NCI-H526 treated with DMSO at 0.1 percent for 48 hours (cell line): Measurements from ENCODE around the gene CD9.
"Not testable (repeated sequence)": the region's sequence is repeated elsewhere in the genome, so short reads cannot be mapped to it uniquely, and the experiment has no call there.

ENCODE experiments used
- DNase-seq: peaks from one replicate; lab custom pipeline; 2025; lab: John Stamatoyannopoulos, UW

CD9 gene

DNA sequence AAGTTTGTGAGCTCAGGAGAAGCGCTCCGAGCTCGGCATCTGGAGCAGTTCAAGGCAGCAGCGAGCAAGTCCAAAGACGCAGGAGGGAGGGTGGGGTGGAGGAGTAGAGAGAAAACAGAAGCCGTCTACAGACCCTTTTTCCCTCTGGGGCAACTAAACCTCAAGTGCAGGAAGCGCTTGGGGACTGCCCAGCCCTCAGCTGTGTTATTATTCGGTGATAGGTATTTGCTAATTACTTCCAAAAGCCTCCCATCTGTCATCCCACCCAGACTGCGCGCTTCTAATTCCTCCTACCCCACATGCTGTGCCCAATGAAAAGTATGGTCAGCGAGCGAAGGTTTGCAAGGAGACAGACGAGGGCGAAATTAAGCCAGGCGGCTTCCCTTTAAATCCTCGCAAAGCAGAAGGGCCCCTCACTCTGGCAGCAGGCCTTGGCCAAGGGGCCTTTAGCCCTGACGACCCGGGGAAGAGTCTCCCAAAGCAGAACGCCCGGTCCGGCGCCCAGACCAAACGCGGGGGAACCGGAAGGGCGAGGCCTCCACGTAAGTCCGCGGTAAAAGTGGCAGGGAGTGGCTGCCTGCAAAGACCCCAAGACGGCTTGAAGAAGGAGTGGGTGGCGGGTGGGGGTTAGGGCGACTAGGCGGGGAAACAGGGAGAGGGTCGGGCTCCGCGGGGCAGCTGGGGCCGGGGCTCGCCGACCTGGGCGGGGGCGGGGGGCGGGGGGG, 507 bp upstream of the CD9 start:
- DNase-seq = no peak

DNA sequence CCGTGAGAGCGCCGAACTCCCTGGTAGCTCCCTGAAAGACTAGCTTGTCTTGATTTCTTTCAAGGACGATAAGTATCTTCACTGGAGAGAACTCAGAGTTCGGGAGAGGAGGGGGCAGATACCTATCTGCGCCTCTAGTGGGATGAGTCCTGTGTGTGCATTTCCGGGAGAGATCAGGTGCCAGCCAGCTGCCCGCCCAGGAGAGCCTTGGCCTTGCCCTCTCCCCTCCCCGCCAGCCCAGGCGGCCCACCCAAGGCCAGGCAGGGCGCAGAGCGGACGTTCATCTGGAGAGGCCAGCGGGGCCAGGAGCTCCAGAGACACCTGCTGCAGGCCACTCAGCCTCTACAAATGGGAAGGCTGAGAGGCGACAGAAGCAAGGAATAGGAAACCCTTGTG, 1.0 kb downstream of the CD9 start:
- DNase-seq = peak; percentile 35

DNA sequence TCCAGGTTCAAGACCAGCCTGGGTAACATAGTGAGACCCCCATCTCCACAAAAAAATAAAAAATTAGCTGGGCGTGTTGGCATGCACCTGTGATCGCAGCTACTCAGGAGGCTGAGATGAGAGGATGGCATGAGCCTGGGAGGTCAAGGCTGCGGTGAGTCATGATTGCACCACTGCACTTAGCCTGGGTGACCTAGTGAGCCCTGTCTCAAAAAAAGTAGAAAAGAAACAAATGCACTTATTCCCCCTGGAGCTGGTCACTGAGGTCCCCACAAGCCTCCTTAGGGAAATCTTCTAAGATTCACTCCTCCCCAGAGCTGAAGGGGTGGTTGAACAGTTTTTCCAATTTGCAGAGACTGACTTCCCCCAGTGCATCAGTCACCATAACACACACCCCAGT, 1.6 kb downstream of the CD9 start:
- no peak for DNase-seq

DNA sequence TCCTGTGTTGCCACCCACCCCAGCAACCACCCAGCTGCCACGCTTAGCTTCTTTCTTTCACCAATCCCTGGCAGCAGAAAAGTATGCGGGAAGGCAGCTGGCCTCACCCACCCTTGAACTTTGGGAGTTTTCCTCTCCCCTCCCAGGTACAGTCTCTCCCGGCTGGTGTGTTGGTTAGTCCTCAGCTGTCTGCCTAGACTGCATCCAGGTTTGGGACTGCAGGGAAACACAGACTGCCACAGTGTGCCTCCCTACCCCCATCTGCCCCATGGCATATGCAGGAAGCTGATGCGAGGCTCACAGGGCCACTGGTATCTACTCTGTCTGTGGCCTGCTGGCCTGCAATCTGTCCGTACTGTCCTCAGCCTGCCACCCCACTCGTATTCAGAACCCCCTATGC, 2.1 kb downstream of the CD9 start:
- DNase-seq = no peak

GRCh38 chr12:6202846-6203245, 2.6 kb downstream of the CD9 start:
- DNase-seq = no peak

GRCh38 chr12:6203601-6204000, 3.4 kb downstream of the CD9 start:
- DNase-seq = no peak

DNA sequence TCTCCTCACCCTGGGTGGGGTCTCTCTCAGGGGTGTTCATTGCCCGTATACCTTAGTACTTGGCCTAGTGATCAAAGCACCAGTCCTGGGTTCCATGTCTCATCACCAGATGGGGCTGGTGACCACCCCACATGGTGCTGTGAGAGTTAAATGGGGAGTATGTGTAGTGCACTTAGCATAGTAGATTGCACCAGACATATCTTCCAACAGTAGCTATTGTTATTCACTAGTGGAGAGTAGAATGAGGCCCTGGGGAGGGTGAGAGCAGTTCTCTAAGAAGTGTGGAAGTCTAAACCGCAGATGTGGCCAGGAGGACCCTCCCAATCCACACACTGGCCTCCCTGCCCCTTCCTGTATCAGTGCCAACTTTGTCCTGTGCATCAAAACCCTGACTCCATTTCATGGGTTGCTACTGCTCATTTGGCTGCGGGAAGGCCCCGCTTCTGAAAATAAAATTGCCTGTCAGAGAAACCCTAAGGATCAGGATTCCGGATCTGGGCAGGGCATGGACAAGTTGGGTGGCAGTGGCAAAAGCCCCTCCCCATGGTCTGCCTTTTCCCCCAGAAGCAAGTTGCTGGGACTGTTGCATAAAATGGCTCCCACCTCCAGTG, 4.4 kb downstream of the CD9 start:
- no peak for DNase-seq

DNA sequence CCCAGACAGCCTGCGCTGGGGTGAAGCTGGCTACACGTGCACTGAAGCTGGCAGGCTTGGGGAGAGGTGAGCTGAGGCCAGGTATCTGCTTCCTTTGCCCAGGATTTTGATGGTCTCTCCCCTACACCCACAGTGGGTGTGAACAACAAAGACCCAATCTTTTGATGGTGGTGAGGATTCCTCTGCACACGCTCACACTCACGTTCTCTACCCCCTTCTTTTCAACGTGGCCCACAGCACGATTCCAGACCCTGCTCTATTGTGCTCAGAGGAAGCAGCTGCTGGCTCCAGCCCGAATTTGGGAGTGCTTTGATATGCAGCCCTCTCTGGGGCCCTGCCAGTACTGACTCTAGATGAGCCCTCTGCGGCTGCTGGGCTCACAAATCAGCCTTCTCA, 4.9 kb downstream of the CD9 start:
- DNase-seq = no peak

DNA sequence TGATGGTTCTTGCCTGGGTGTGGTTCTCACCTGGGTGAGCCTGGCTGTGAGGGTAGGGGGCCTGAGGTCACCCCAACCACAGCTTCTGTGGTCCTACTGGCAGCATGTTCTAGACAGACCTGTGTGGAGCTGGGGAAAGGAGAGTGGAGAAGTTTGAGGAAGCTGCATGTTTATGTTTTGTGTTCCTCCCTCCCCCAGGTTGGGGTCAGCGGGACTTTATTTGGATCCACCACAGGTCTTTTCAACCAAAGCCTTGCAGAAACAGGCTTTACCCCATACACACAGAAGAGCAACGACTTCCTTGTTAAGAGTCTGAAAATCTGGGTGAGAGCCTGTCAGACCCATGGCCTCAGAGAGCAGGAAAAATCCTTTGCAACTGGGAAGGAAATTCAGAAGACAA, 5.6 kb downstream of the CD9 start:
- DNase-seq = no peak

DNA sequence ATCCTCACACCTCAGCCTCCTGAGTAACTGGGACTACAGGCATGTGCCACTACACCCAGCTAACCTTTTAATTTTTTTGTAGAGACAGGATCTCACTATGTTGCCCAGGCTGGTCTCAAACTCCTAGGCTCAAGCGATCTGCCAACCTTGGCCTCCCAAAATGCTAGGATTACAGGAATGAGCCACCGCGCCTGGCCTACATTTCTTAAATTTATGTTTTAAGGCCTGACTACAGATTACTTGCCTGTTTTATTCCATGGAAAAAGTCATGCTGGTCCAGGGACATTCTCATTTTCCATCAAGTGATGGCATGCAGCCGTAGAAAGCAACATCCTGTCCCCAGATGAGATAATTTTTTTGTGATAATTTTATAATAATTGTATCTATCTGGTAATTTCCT, 6.1 kb downstream of the CD9 start:
- no peak for DNase-seq

DNA sequence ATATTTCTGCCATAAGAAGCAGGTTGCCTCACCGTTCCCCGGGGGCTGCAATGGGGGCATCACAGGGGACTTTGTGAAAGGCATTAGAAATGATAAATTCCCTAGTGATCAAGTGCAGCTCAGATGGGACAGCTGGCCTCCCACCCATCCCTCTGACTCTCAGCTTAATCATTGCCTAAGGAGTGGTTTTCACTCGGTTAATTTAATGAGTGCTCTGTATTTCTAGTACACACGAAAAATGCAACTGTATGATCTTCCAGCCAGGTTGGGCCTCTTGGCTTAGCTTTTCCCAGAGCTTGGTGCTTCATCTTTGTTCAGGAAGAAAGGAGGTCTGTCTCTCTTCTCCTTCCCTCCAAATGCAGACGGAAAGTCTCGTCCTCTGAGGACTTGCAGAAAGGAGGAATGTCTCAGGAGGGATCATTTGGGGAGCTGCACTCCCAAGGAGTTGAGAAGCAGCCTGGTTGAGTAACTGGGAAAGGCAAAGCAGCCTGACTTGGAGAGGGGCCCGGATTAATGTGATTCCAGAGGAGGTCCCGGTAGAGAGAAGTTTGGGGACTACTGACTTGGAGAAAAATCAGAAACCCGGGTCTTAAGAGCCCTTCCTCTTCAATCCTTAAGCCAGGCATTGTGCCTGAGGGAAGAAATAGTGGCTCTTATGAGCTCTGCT, 7.2 kb downstream of the CD9 start:
- DNase-seq = no peak

GRCh38 chr12:6208130-6208529, 7.9 kb downstream of the CD9 start:
- no peak for DNase-seq

DNA sequence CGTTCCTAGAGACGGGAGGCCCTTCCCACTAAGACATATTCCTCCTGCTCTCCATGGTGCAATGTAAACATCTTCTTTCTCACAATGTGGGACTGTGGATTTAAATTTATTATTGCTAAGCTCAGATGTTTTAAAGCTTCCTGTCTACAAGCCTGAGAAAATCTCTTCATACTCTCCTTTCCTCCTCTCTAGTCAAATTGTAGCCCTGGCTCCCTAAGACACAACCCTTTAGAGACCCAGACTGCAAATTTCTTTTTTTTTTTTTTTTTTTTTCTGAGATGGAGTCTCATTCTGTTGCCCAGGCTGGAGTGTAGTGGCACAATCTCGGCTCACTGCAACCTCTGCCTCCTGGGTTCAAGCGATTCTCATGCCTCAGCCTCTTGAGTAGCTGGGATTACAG, 9.2 kb downstream of the CD9 start:
- DNase-seq = not testable (repeated sequence)

- no peak for DNase-seq
Observed at GRCh38 chr12:6211421-6211869, 11.2 kb downstream of the CD9 start.

- DNase-seq = no peak
Observed at GRCh38 chr12:6212086-6212485, 11.9 kb downstream of the CD9 start.

DNA sequence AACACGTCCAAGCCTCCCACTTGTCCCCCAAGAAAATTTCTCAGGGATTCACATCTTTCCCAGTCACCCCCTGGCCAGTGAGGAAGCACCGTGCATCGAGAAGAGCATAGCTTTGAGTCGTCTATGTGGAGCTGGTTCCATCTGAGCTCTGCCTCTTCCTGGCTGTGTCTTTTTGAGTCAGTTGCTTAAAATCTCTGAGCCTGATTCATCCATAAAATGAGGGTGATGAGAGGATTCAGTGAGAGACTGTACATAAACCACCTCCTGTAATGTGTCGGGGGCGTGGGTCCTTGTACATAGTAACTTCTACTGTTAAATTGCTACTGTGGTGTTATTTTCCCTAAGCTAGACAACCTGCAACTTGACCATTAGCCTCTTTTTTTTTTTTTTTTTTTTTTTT, 13.8 kb downstream of the CD9 start:
- no peak for DNase-seq

DNA sequence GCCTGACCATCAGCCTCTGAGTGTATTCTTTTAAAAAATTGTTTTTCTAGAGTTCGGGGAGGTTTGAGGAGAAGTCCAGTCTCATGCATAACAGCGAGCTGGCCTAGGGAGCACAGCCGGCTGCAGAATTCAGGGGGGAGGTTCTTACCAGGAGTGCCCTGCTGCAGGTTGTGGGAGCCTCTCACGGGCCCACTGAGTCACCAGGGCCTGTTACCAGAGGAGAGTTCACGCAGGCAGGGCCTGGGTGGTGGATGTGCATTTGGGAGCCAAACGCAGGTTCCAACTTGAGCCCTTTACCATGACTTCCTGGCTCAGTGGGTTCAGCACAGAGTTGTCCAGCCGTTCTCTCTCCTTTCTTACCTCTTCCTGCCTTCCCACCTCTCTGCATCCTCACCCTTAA, 14.4 kb downstream of the CD9 start:
- no peak for DNase-seq

GRCh38 chr12:6215120-6215807, 15.1 kb downstream of the CD9 start:
- DNase-seq = no peak

- no peak for DNase-seq
Observed at GRCh38 chr12:6215932-6216494, 15.8 kb downstream of the CD9 start.

GRCh38 chr12:6216581-6216980, 16.4 kb downstream of the CD9 start:
- no peak for DNase-seq

GRCh38 chr12:6218347-6218925, 18.2 kb downstream of the CD9 start:
- no peak for DNase-seq

DNA sequence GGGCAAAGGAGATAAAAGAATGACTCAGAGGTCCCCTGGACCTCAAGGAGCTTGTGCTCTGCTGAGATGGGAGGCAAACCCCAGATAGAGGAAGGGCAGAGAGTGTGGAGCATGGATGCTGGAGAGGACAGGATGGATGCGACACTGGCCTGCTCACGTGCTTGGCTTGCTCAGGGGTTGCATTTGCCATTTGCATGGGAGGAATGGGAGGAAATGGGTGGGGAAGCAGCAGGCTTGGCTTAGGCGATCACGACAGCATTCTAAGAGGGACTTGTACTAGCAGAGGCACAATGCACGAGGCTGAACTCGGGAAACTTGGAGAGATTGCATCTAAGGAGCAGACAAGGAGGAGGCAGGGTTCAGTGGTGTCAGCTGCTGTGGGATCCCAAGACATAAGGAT, 19.8 kb downstream of the CD9 start:
- no peak for DNase-seq
